PFSK-1 (cell line): Measurements from ENCODE around the gene AFDN.

Experiments
- POLR2AphosphoS5 ChIP-seq: IDR thresholded peaks from 2 replicates; pipeline ENCODE4 v1.6.1; 2012; ENCODE audit warnings: low read depth, mild to moderate bottlenecking, control low read depth, low read length, moderate library complexity
- SIN3A ChIP-seq: IDR thresholded peaks from 2 replicates; pipeline ENCODE4 v1.6.1; 2012; ENCODE audit warnings: mild to moderate bottlenecking, low read length, moderate library complexity, borderline replicate concordance; ENCODE audit not compliant: insufficient read depth

- TF ChIP-seq POLR2AphosphoS5 (no peak), SIN3A (no peak)
Observed at GRCh38 chr6:167824591-167825331, 1.9 kb upstream of the AFDN start.
